AG09309 (cell line): ENCODE measurements around the gene XXYLT1.

ENCODE experiments used
- DNase-seq: peaks from one replicate; pipeline ENCODE4 v3.0.0-alpha.2; 2010; ENCODE audit warnings: low read depth
- H3K4me3 ChIP-seq: 2 replicates; pipeline ENCODE4 v1.5.1; 2011; ENCODE audit warnings: mild to moderate bottlenecking, low read depth, low read length, moderate library complexity; ENCODE audit not compliant: control insufficient read depth
- TF ChIP-seq, protein P1 (sequence below): IDR thresholded peaks from 2 replicates; pipeline ENCODE4 v1.5.1; 2011; ENCODE audit warnings: mild to moderate bottlenecking, low read depth, low read length, inconsistent platforms; ENCODE audit not compliant: insufficient read depth, control insufficient read depth; ENCODE audit errors: missing control alignments

XXYLT1 gene

DNA sequence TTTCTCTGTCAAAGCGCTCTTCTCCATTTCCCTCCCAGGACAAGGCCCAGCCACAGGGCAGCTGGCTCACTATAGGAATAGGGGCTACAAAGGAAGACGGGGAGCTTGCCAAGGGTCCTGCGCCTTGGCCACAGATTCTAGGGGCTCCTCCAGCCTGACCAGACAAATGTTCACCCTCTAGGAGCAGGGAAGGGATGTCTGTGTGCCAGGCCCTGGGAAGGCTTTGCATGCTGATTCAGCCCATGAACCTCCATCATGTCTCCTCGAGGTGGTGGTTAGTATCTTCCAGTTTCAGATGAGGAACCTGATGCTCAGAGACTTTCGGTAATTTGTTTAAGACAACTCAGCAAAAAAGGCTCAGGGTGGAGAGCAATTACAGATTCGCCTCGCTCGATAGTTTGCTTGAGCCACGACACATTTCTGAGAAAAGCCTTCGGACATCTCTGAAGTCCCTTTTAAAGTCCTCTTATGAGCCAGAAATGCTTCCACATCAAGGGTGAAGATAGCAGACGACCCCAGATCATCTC, 110.0 kb downstream of the XXYLT1 start:
- no peak overlapping the region for H3K4me3 ChIP-seq
- no peak for DNase-seq
- TF ChIP-seq, protein P1, sequence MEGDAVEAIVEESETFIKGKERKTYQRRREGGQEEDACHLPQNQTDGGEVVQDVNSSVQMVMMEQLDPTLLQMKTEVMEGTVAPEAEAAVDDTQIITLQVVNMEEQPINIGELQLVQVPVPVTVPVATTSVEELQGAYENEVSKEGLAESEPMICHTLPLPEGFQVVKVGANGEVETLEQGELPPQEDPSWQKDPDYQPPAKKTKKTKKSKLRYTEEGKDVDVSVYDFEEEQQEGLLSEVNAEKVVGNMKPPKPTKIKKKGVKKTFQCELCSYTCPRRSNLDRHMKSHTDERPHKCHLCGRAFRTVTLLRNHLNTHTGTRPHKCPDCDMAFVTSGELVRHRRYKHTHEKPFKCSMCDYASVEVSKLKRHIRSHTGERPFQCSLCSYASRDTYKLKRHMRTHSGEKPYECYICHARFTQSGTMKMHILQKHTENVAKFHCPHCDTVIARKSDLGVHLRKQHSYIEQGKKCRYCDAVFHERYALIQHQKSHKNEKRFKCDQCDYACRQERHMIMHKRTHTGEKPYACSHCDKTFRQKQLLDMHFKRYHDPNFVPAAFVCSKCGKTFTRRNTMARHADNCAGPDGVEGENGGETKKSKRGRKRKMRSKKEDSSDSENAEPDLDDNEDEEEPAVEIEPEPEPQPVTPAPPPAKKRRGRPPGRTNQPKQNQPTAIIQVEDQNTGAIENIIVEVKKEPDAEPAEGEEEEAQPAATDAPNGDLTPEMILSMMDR = no peak

DNA sequence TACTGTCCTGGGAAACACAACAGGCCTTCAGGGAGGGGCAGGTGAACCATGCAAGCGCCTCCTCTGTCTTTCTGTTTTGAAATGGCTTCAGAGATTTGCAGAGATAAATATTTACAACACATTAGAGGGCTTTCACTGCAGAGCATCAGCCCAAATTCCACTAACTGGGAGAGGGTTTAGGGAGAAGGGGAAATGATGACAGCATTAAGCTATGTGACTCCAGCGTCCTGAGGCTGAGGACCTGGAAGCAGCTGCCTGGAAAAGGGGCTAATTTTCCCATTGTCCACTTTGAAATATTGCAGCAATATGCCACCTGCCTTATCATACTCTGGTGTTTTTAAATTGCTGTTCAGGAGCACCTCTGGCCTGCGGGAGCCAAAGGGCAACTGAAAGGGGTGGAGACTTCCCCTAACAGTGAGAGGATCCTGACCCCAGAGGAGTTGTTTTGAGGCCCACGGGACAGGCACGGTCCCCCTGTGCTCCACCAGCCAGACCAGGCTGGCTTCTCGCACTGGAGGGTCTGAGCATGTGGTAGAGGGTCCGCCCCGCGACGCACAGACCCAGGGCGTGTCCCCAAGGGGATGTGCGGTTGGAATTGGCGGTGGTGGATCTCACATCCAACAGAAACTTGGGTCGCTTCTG, 110.6 kb downstream of the XXYLT1 start:
- H3K4me3 ChIP-seq = no peak overlapping the region
- TF ChIP-seq, protein P1 = no peak
- DNase-seq = no peak

- no peak overlapping the region for H3K4me3 ChIP-seq
- DNase-seq = no peak
- TF ChIP-seq, protein P1 = no peak
Measured at GRCh38 chr3:195159814-195160165, 111.2 kb downstream of the XXYLT1 start.

- no peak for DNase-seq
- TF ChIP-seq, protein P1 = no peak
- H3K4me3 ChIP-seq = no peak overlapping the region
Measured at GRCh38 chr3:195159117-195159813, 111.7 kb downstream of the XXYLT1 start.

DNA sequence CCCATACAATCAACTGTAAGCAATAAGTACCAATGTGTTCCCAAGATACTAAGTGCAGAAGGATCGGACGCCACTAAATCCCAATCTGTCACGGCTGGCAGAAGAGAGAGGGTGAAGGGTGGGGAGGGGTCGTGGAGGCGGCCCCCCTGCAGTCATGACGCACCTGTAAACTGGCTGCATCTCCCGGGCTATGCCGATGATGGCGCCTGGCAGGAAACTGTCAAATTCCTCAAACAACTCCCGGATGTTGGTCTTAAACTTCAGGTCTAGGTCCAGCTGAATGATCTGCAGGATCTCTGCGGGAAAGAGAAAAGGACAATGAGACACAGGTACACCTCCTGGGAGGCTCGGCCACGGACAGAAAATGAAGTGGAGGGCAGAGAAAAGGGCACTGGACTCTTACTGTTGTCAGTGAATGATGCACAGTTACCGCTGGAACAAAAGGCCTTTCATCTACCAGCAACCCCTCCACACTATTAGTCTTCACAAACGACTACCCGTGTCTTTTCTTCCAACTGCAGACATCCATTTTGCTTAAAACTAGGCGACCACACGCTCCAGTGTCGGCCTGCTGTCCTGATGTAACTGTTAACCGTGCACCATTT, 114.6 kb downstream of the XXYLT1 start:
- no peak overlapping the region for H3K4me3 ChIP-seq
- DNase-seq = no peak
- TF ChIP-seq, protein P1 = no peak

DNA sequence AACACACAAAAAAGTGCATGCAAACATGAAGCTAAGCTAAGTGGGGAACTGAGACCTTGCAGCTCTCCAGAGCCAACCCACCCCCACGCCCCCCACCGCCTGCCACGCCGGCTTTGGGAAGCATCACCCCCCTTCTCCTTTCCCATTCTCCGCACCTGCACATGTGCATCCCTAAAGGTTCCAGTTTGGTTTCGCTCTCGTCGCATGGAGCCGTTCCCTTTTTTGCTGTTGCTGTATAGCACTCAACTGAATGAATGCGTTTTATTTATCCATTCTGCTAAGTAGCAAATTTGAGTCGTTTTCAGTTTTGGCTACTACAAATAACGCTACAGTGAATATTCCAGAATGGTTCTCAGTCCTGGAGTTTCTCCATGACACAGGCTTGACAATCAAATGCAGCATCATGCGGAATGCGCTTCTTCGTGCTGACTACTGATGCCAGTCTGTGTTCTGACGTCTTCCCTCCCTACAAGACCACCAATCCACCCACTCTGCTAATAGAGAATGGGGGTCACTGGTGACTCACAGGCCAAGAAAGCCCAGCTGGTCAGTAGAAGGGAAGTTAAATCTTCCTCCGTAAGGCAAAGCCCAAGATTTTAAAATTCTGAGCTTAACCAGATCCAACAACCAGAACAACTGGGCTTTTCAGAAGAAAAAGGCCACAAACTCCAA, 115.3 kb downstream of the XXYLT1 start:
- DNase-seq = no peak
- H3K4me3 ChIP-seq = no peak overlapping the region
- TF ChIP-seq, protein P1 = no peak
